Right atrium auricular region (tissue), 2 donors: ENCODE results near the gene IMPG2. TPM values are rescaled to one million over a fixed set of nuclear protein-coding genes. Genes with fewer than 3 reads are reported as not detected.

Source experiments
- DNase-seq: peaks from one replicate; pipeline ENCODE4 v3.0.0-alpha.2; 2019; ENCODE audit warnings: low spot score
- H3K27ac ChIP-seq, 2 donors: fragments of 200-600 bp; sonication (generic); 1 replicate in 1 of 2; 2 replicates in 1 of 2; pipeline ENCODE4 v1.5.1; 2016 to 2019
- H3K27me3 ChIP-seq, 2 donors: fragments of 200-600 bp; sonication (generic); one replicate each; pipeline versions ENCODE4 v1.5.1 to v1.6.0; 2017 to 2019
- H3K36me3 ChIP-seq: fragments of 200-600 bp; sonication (generic); one replicate; pipeline ENCODE4 v1.5.1; 2016
- H3K4me1 ChIP-seq, 2 donors: fragments of 200-600 bp; sonication (generic); one replicate each; pipeline versions ENCODE4 v1.5.1 to v1.6.0; 2017 to 2019
- H3K4me3 ChIP-seq, 2 donors: fragments of 200-600 bp; sonication (generic); 1 replicate in 1 of 2; 2 replicates in 1 of 2; pipeline ENCODE4 v1.5.1; 2017 to 2019; ENCODE audit warnings: mild to moderate bottlenecking in 1 of 2, moderate library complexity in 1 of 2
- H3K9me3 ChIP-seq, 2 donors: fragments of 200-600 bp; sonication (generic); one replicate each; pipeline ENCODE4 v1.5.1; 2019
- CTCF ChIP-seq, 2 donors: fragments of 200-600 bp; sonication (generic); IDR thresholded peaks; one replicate each; pipeline ENCODE4 v1.5.1; 2019; ENCODE audit warnings: antibody characterized with exemption in 2 of 2
- total RNA-seq, 2 donors: library from RNA; depleted of rRNA; stranded (reverse); fragments of >200 nt; gene quantifications; one replicate each; pipeline ENCODE4 v1.1.0, GENCODE V29; 2016

Gene IMPG2
- total RNA-seq, 2 donors from 2014 or later: 0.15 to 0.43 TPM

- Histone ChIP-seq H3K4me3 (no peak overlapping the region), H3K36me3 (no peaks in the 10 kb centered on the region), H3K9me3 (no peaks in the 10 kb centered on the region), H3K4me1 (no peaks in the 10 kb centered on the region), H3K27me3 (no peaks in the 10 kb centered on the region), H3K27ac (no peak overlapping the region)
- no peak for TF ChIP-seq CTCF (IDR thresholded peaks at IDR 0.05)
- DNase-seq: no peak
Observed at GRCh38 chr3:101271728-101272127, 48.6 kb downstream of the IMPG2 start.

- Histone ChIP-seq H3K27me3 (no peaks in the 10 kb centered on the region), H3K27ac (no peak overlapping the region), H3K4me3 (no peak overlapping the region), H3K36me3 (no peaks in the 10 kb centered on the region), H3K4me1 (no peaks in the 10 kb centered on the region), H3K9me3 (no peaks in the 10 kb centered on the region)
- DNase-seq: no peak
- no peak for TF ChIP-seq CTCF (IDR thresholded peaks at IDR 0.05)
Observed at GRCh38 chr3:101270149-101270548, 50.2 kb downstream of the IMPG2 start.

GRCh38 chr3:101268971-101269671 lies 51.3 kb downstream of the IMPG2 start:
- no peaks in the 10 kb centered on the region for H3K27me3 ChIP-seq
- H3K9me3 ChIP-seq: no peaks in the 10 kb centered on the region
- no peaks in the 10 kb centered on the region for H3K36me3 ChIP-seq
- no peak overlapping the region for H3K4me3 ChIP-seq
- no peaks in the 10 kb centered on the region for H3K4me1 ChIP-seq
- no peak for TF ChIP-seq CTCF (IDR thresholded peaks at IDR 0.05)
- no peak for DNase-seq
- peak overlapping the region in 1 of 2 donors; percentile 20 for H3K27ac ChIP-seq

GRCh38 chr3:101268141-101268540 lies 52.2 kb downstream of the IMPG2 start:
- no peak overlapping the region for H3K27ac ChIP-seq
- H3K4me1 ChIP-seq: no peaks in the 10 kb centered on the region

GRCh38 chr3:101266566-101266965 lies 53.8 kb downstream of the IMPG2 start:
- Histone ChIP-seq H3K27me3 (no peaks in the 10 kb centered on the region), H3K36me3 (no peaks in the 10 kb centered on the region), H3K27ac (no peak overlapping the region), H3K4me3 (no peak overlapping the region), H3K9me3 (no peaks in the 10 kb centered on the region), H3K4me1 (peaks cover 0 to 4% of the 10 kb centered on the region in 2 donors)
- DNase-seq: no peak
- TF ChIP-seq CTCF (IDR thresholded peaks at IDR 0.05): no peak

More at GRCh38 chr3:101268141-101268540, 52.2 kb downstream of the IMPG2 start:
- TF ChIP-seq CTCF (IDR thresholded peaks at IDR 0.05): no peak
- no peak overlapping the region for H3K4me3 ChIP-seq
- H3K36me3 ChIP-seq: no peaks in the 10 kb centered on the region
- no peak for DNase-seq
- no peaks in the 10 kb centered on the region for H3K9me3 ChIP-seq
- no peaks in the 10 kb centered on the region for H3K27me3 ChIP-seq

- Histone ChIP-seq H3K4me1 (peaks cover 0 to 9% of the 10 kb centered on the region in 2 donors), H3K4me3 (no peak overlapping the region), H3K27ac (no peak overlapping the region), H3K36me3 (no peaks in the 10 kb centered on the region), H3K27me3 (no peaks in the 10 kb centered on the region), H3K9me3 (no peaks in the 10 kb centered on the region)
- no peak for TF ChIP-seq CTCF (IDR thresholded peaks at IDR 0.05)
- no peak for DNase-seq
Observed at GRCh38 chr3:101266071-101266470, 54.3 kb downstream of the IMPG2 start.
